Aorta (tissue), 5 donors: ENCODE measurements around the gene PHACTR1. TPM values are rescaled to one million over a fixed set of nuclear protein-coding genes. Genes with fewer than 3 reads are reported as not detected.

ENCODE experiments used
- ATAC-seq: fragments of 200-7000 bp; cut with Tn5 transposase; one replicate; pipeline ENCODE4 v1.9.1; 2022; ENCODE audit warnings: moderate library complexity; ENCODE audit not compliant: low FRiP score
- DNase-seq, 2 donors: peaks; one replicate each; pipeline ENCODE4 v3.0.0-alpha.2; 2020
- H3K27ac ChIP-seq, 2 donors: one replicate each; pipeline ENCODE4 v1.5.1; 2013; ENCODE audit warnings: low read length in 2 of 2, mild to moderate bottlenecking in 2 of 2, moderate library complexity in 2 of 2, control low read depth in 1 of 2, inconsistent platforms in 1 of 2, low read depth in 1 of 2
- H3K27me3 ChIP-seq, 2 donors: one replicate each; pipeline ENCODE4 v1.6.1; 2013; ENCODE audit warnings: control low read depth in 1 of 2, low read length in 1 of 2, mild to moderate bottlenecking in 1 of 2, moderate library complexity in 1 of 2; ENCODE audit not compliant: insufficient read depth in 2 of 2, control insufficient read depth in 1 of 2
- H3K36me3 ChIP-seq, 2 donors: one replicate each; pipeline ENCODE4 v1.6.1; 2013; ENCODE audit warnings: control low read depth in 1 of 2, low read length in 1 of 2, mild to moderate bottlenecking in 1 of 2; ENCODE audit not compliant: insufficient read depth in 2 of 2, control insufficient read depth in 1 of 2
- H3K4me1 ChIP-seq, 2 donors: one replicate each; pipeline ENCODE4 v1.6.1; 2013; ENCODE audit warnings: low read length in 2 of 2, control low read depth in 1 of 2, mild to moderate bottlenecking in 1 of 2, moderate library complexity in 1 of 2; ENCODE audit not compliant: insufficient read depth in 2 of 2, control insufficient read depth in 1 of 2
- H3K4me3 ChIP-seq, 2 donors: one replicate each; pipeline ENCODE4 v1.5.1; 2013; ENCODE audit warnings: low read length in 2 of 2, control low read depth in 1 of 2, mild to moderate bottlenecking in 1 of 2
- H3K9me3 ChIP-seq: one replicate; pipeline ENCODE4 v1.6.1; 2013; ENCODE audit warnings: mild to moderate bottlenecking, low read length; ENCODE audit not compliant: control insufficient read depth
- WGBS, 2 donors: extraction: QIAGEN DNeasy Blood & Tissue Kit; methylation state at CpG; one replicate each; pipeline ENCODE4 v1.1.7; 2013; 5-methylcytosine and 5-hydroxymethylcytosine counted together
- intact Hi-C, 2 donors: fragments of 100-400 bp; cut with DNase I; formaldehyde crosslinking; loops; one replicate each; pipeline versions ENCODE4 v1.14.2 to v1.15.0; 2022
- polyA plus RNA-seq, 2 donors: library from polyadenylated mRNA; stranded (reverse); fragments of 200-250 nt; gene quantifications; one replicate each; pipeline ENCODE4 v1.2.3, GENCODE V29; 2013
- total RNA-seq, 2 donors: library from RNA; stranded (reverse); fragmentation: NEBNext Ultra II Directional; extraction: Animal tissue kit (Norgen Biotek cat#: 25700); gene quantifications; one replicate each; pipeline ENCODE4 v1.2.1, GENCODE V29; 2021
- donor health status: healthy with polysubstance abuse.
- donor health status: Bipolar disorder and iron deficiency.
- donor health status: DM: no; HTN: no; CAD: no.
- donor health status: DM: no; HTN: no; CAD: no.
- donor health status: DM: yes; HTN: yes; CAD: no.

The PHACTR1 gene
- total and polyA plus RNA-seq, 4 donors = 3.2 to 89.4 (median 20.1) TPM

GRCh38 chr6:13075141-13075845, 358.7 kb downstream of the PHACTR1 start:
- peaks cover 9 to 24% of the 10 kb centered on the region in 2 donors for H3K4me1 ChIP-seq
- ATAC-seq (no peak), DNase-seq (no peak)
- no peaks in the 10 kb centered on the region for H3K27me3 ChIP-seq
- no peaks in the 10 kb centered on the region for H3K36me3 ChIP-seq
- H3K4me3 ChIP-seq = no peak overlapping the region
- H3K27ac ChIP-seq = peak overlapping the region; percentile 48 to 57
- intact Hi-C loops = loop anchor here (10.0 kb wide), 2 partner anchors 50 to 110 kb away; no protein-coding TSS in a partner anchor
- WGBS, 2 donors = 66 to 71% methylated on average over 7 of the region's 7 CpGs
- H3K9me3 ChIP-seq = no peaks in the 10 kb centered on the region

- Histone ChIP-seq H3K36me3 (no peaks in the 10 kb centered on the region), H3K4me1 (peaks cover 12 to 23% of the 10 kb centered on the region in 2 donors), H3K9me3 (no peaks in the 10 kb centered on the region), H3K4me3 (no peak overlapping the region), H3K27me3 (no peaks in the 10 kb centered on the region), H3K27ac (peak overlapping the region in 1 of 2 donors; percentile 37)
- ATAC-seq (no peak), DNase-seq (no peak)
- WGBS, 2 donors = 18 to 26% methylated on average over 3 of the region's 3 CpGs
- intact Hi-C loops = loop anchor here (10.0 kb wide), 2 partner anchors 52 to 112 kb away; no protein-coding TSS in a partner anchor
Observed at GRCh38 chr6:13076575-13076974, 360.0 kb downstream of the PHACTR1 start.

GRCh38 chr6:13077117-13077516, 360.6 kb downstream of the PHACTR1 start:
- Histone ChIP-seq H3K4me3 (no peak overlapping the region), H3K36me3 (no peaks in the 10 kb centered on the region), H3K9me3 (no peaks in the 10 kb centered on the region), H3K4me1 (peaks cover 12 to 23% of the 10 kb centered on the region in 2 donors), H3K27me3 (no peaks in the 10 kb centered on the region), H3K27ac (no peak overlapping the region)
- DNase-seq (no peak), ATAC-seq (no peak)
- 11 to 38% methylated on average over 1 of the region's 1 CpG for WGBS, 2 donors
- intact Hi-C loops = loop anchor here (10.0 kb wide), 2 partner anchors 52 to 112 kb away; no protein-coding TSS in a partner anchor

- DNase-seq (no peak), ATAC-seq (peak; percentile 42)
- Histone ChIP-seq H3K36me3 (no peaks in the 10 kb centered on the region), H3K9me3 (no peaks in the 10 kb centered on the region), H3K27ac (peak overlapping the region; percentile 30 to 96), H3K4me1 (peaks cover 12 to 20% of the 10 kb centered on the region in 2 donors), H3K27me3 (no peaks in the 10 kb centered on the region), H3K4me3 (no peak overlapping the region)
- intact Hi-C loops = loop anchor here (10.0 kb wide), 2 partner anchors 54 to 114 kb away; no protein-coding TSS in a partner anchor
- WGBS, 2 donors = 23% methylated on average over 6 of the region's 6 CpGs
Observed at GRCh38 chr6:13079096-13079723, 362.6 kb downstream of the PHACTR1 start.

GRCh38 chr6:13080462-13081188, 364.1 kb downstream of the PHACTR1 start:
- peak; percentile 69 for ATAC-seq
- no peaks in the 10 kb centered on the region for H3K36me3 ChIP-seq
- peaks cover 12 to 20% of the 10 kb centered on the region in 2 donors for H3K4me1 ChIP-seq
- no peak overlapping the region for H3K4me3 ChIP-seq
- H3K27me3 ChIP-seq = no peaks in the 10 kb centered on the region
- H3K27ac ChIP-seq = peak overlapping the region in 1 of 2 donors; percentile 30
- no peak for DNase-seq
- intact Hi-C loops = no loop called here
- no peaks in the 10 kb centered on the region for H3K9me3 ChIP-seq
- 19 to 22% methylated on average over 5 of the region's 5 CpGs for WGBS, 2 donors

GRCh38 chr6:13081189-13081563, 364.6 kb downstream of the PHACTR1 start:
- WGBS, 2 donors = 24 to 32% methylated on average over 4 of the region's 4 CpGs
- H3K4me1 ChIP-seq = peaks cover 9 to 17% of the 10 kb centered on the region in 2 donors
- H3K27ac ChIP-seq = peak overlapping the region; percentile 85 to 97
- intact Hi-C loops = no loop called here
- DNase-seq (no peak), ATAC-seq (no peak)
- no peaks in the 10 kb centered on the region for H3K9me3 ChIP-seq
- H3K4me3 ChIP-seq = no peak overlapping the region
- no peaks in the 10 kb centered on the region for H3K27me3 ChIP-seq
- no peaks in the 10 kb centered on the region for H3K36me3 ChIP-seq

GRCh38 chr6:13089296-13089994, 372.9 kb downstream of the PHACTR1 start:
- 60 to 65% methylated on average over 7 of the region's 7 CpGs for WGBS, 2 donors
- intact Hi-C loops = no loop called here
- Histone ChIP-seq H3K4me1 (no peaks in the 10 kb centered on the region), H3K27me3 (no peaks in the 10 kb centered on the region), H3K4me3 (no peak overlapping the region), H3K9me3 (no peaks in the 10 kb centered on the region), H3K36me3 (no peaks in the 10 kb centered on the region), H3K27ac (peak overlapping the region in 1 of 2 donors; percentile 4)
- DNase-seq (no peak), ATAC-seq (peak; percentile 56)

GRCh38 chr6:13091192-13091591, 374.6 kb downstream of the PHACTR1 start:
- DNase-seq (no peak), ATAC-seq (peak; percentile 45)
- no peaks in the 10 kb centered on the region for H3K36me3 ChIP-seq
- no peak overlapping the region for H3K4me3 ChIP-seq
- H3K4me1 ChIP-seq = peaks cover 1 to 2% of the 10 kb centered on the region in 2 donors
- H3K27me3 ChIP-seq = no peaks in the 10 kb centered on the region
- no peaks in the 10 kb centered on the region for H3K9me3 ChIP-seq
- intact Hi-C loops = no loop called here
- WGBS, 2 donors = 26% methylated on average over 6 of the region's 6 CpGs
- H3K27ac ChIP-seq = no peak overlapping the region
